ENCODE results near the gene MKNK1. TPM values are rescaled to one million over a fixed set of nuclear protein-coding genes. Genes with fewer than 3 reads are reported as not detected.
"Not testable (repeated sequence)": the region's sequence is repeated elsewhere in the genome, so short reads cannot be mapped to it uniquely, and the experiment has no call there.

The MKNK1 gene
- total RNA-seq, 2 donors from 2014 or later, result 19.9 to 28.5 TPM

DNA sequence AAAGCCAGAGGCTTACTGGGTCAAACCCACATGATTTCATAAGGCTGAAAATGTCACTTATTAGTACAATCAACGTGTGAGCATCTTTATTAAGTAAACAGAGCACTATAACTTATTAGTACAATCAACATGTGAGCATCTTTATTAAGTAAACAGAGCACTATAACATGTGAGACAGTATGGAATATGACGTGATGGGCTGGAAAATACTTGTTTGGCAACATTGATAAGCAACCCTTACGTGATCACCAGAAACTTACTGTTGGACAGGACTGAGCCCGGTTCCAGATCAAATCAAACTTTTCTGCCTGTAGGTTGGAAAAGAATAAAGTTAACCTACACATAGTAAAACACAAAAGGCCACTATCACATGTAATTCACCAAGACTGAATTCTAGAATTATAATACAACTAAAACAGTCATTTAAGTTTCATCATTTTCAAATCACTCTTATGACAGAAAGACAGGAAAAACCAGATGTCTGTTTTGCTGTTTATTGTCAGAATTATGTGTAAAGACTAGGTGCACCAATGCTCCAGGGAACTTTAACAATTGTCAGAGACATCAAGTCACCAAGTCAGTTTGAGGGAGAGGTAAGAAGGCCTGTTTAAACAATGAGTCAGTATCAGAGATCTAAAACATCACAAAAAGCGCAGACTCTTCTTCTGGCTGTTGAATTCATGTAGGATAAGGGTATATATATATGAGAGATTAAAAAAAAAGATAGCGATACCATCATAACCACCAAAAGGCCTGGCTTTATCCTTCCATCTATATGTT is 48.4 kb upstream of the MKNK1 start:
- H3K9ac ChIP-seq (ENCODE audit: extremely low read depth, low read length, poor library complexity, severe bottlenecking), result no peak overlapping the region
- Mint-ChIP-seq H3K36me3 (ENCODE audit: low read depth) (peaks cover 67% of the 10 kb centered on the region), H3K27me3 (ENCODE audit: insufficient read depth) (no peaks in the 10 kb centered on the region), H3K4me3 (no peak overlapping the region), H3K27ac (no peak overlapping the region), H3K9me3 (peaks cover 31% of the 10 kb centered on the region), H3K4me1 (peaks cover 5% of the 10 kb centered on the region)
- no peaks in the 10 kb centered on the region for H3K4me1 ChIP-seq (ENCODE audit: control insufficient read depth, insufficient read depth, low read length)
- DNase-seq, result no peak
- H3K9me3 ChIP-seq (ENCODE audit: control insufficient read depth, low read length), result peaks cover 40% of the 10 kb centered on the region
- H3K36me3 ChIP-seq (ENCODE audit: control insufficient read depth, insufficient read depth, low read length), result peaks cover 77% of the 10 kb centered on the region
- no peak overlapping the region for H3K27ac ChIP-seq (ENCODE audit: low read depth, low read length)
- WGBS, 2 experiments (ENCODE audit: insufficient coverage in 1 of 2, insufficient read length in 1 of 2), result 50 to 96% methylated on average over 2 to 4 of the region's 6 CpGs
- TF ChIP-seq, protein P1, sequence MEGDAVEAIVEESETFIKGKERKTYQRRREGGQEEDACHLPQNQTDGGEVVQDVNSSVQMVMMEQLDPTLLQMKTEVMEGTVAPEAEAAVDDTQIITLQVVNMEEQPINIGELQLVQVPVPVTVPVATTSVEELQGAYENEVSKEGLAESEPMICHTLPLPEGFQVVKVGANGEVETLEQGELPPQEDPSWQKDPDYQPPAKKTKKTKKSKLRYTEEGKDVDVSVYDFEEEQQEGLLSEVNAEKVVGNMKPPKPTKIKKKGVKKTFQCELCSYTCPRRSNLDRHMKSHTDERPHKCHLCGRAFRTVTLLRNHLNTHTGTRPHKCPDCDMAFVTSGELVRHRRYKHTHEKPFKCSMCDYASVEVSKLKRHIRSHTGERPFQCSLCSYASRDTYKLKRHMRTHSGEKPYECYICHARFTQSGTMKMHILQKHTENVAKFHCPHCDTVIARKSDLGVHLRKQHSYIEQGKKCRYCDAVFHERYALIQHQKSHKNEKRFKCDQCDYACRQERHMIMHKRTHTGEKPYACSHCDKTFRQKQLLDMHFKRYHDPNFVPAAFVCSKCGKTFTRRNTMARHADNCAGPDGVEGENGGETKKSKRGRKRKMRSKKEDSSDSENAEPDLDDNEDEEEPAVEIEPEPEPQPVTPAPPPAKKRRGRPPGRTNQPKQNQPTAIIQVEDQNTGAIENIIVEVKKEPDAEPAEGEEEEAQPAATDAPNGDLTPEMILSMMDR (conservative IDR thresholded peaks at IDR 0.05), result no peak
- H3K27me3 ChIP-seq (ENCODE audit: control insufficient read depth, insufficient read depth, low read length, poor library complexity, severe bottlenecking), result no peaks in the 10 kb centered on the region
- no peak overlapping the region for H3K4me3 ChIP-seq (ENCODE audit: low read length)

DNA sequence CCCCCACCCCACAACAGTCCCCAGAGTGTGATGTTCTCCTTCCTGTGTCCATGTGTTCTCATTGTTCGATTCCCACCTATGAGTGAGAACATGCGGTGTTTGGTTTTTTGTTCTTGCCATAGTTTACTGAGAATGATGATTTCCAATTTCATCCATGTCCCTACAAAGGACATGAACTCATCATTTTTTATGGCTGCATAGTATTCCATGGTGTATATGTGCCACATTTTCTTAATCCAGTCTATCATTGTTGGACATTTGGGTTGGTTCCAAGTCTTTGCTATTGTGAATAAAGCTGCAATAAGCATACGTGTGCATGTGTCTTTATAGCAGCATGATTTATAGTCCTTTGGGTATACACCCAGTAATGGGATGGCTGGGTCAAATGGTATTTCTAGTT is 47.1 kb upstream of the MKNK1 start:
- H3K4me3 Mint-ChIP-seq; H3K27me3 ChIP-seq (ENCODE audit: control insufficient read depth, insufficient read depth, low read length, poor library complexity, severe bottlenecking); H3K4me3 ChIP-seq (ENCODE audit: low read length); H3K27ac ChIP-seq (ENCODE audit: low read depth, low read length); DNase-seq; H3K9ac ChIP-seq (ENCODE audit: extremely low read depth, low read length, poor library complexity, severe bottlenecking); H3K4me1 ChIP-seq (ENCODE audit: control insufficient read depth, insufficient read depth, low read length); H3K27me3 Mint-ChIP-seq (ENCODE audit: insufficient read depth); H3K4me1 Mint-ChIP-seq; H3K27ac Mint-ChIP-seq: not testable (repeated sequence)
- Mint-ChIP-seq H3K9me3 (peaks cover 31% of the 10 kb centered on the region), H3K36me3 (ENCODE audit: low read depth) (peaks cover 77% of the 10 kb centered on the region)
- Histone ChIP-seq H3K9me3 (ENCODE audit: control insufficient read depth, low read length) (peaks cover 46% of the 10 kb centered on the region), H3K36me3 (ENCODE audit: control insufficient read depth, insufficient read depth, low read length) (peaks cover 78% of the 10 kb centered on the region)
- WGBS, 2 experiments (ENCODE audit: insufficient coverage in 1 of 2, insufficient read length in 1 of 2), result 89% methylated on average over 1 of the region's 3 CpGs; no CpG with 5 or more reads in 1 of the 2 experiments

GRCh38 chr1:46650491-46650890 is 46.4 kb upstream of the MKNK1 start:
- peaks cover 71% of the 10 kb centered on the region for H3K36me3 Mint-ChIP-seq (ENCODE audit: low read depth)
- WGBS, 2 experiments (ENCODE audit: insufficient coverage in 1 of 2, insufficient read length in 1 of 2), result 83 to 100% methylated on average over 1 to 3 of the region's 3 CpGs
- H3K4me3 ChIP-seq (ENCODE audit: low read length), result no peak overlapping the region
- no peaks in the 10 kb centered on the region for H3K27me3 ChIP-seq (ENCODE audit: control insufficient read depth, insufficient read depth, low read length, poor library complexity, severe bottlenecking)
- no peaks in the 10 kb centered on the region for H3K4me1 Mint-ChIP-seq
- H3K27me3 Mint-ChIP-seq (ENCODE audit: insufficient read depth), result no peaks in the 10 kb centered on the region
- H3K9me3 Mint-ChIP-seq, result peaks cover 31% of the 10 kb centered on the region
- peaks cover 74% of the 10 kb centered on the region for H3K36me3 ChIP-seq (ENCODE audit: control insufficient read depth, insufficient read depth, low read length)
- H3K9ac ChIP-seq (ENCODE audit: extremely low read depth, low read length, poor library complexity, severe bottlenecking), result no peak overlapping the region
- TF ChIP-seq, protein P1 (conservative IDR thresholded peaks at IDR 0.05), result no peak
- no peaks in the 10 kb centered on the region for H3K4me1 ChIP-seq (ENCODE audit: control insufficient read depth, insufficient read depth, low read length)
- no peak overlapping the region for H3K27ac Mint-ChIP-seq
- no peak overlapping the region for H3K27ac ChIP-seq (ENCODE audit: low read depth, low read length)
- H3K9me3 ChIP-seq (ENCODE audit: control insufficient read depth, low read length), result peaks cover 46% of the 10 kb centered on the region
- no peak for DNase-seq
- H3K4me3 Mint-ChIP-seq, result no peak overlapping the region
